GM19351 (cell line): ENCODE results near the gene ARHGDIA.

Experiments
- ATAC-seq: cut with Tn5 transposase; IDR thresholded peaks from one replicate; pipeline ENCODE4 v1.9.1; 2021; ENCODE audit warnings: mild to moderate bottlenecking, moderate library complexity; ENCODE audit not compliant: unreplicated experiment

ARHGDIA gene

DNA sequence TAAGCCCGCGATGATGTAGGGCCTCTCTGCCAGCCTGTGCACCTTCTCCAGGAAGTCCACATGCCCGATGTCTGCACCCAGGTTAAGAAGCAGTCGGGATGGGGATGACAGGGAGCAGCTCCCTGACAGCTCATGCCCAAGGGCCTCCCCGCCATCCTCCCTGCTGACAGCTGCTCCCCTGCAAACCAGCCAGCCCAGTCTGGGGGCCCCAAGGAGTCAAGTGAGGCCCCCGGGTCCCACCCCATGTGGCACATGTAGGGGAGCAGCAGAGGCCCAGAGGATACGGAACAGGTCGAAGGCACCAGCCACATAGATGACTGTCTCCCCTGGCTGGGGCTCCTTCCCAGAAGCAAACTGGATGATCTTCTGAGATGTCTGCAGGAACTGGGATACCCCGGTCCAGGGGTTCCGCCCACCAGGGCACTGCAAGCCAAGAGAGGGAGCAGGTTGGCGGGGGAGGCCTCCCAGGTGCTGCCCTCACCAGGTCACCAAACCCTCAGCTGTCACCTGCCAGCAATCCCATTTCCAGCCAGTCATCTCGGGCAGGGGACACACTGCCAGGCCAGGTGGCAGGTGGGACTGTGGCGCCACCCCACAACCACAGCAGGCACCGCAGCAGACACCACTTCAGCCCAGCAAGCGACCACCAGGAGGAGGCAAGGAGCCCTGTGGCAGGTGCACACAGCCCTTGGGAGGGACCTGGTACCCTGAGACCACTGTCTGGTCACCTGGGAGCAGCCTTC, 35.5 kb upstream of the ARHGDIA start:
- ATAC-seq = no peak

DNA sequence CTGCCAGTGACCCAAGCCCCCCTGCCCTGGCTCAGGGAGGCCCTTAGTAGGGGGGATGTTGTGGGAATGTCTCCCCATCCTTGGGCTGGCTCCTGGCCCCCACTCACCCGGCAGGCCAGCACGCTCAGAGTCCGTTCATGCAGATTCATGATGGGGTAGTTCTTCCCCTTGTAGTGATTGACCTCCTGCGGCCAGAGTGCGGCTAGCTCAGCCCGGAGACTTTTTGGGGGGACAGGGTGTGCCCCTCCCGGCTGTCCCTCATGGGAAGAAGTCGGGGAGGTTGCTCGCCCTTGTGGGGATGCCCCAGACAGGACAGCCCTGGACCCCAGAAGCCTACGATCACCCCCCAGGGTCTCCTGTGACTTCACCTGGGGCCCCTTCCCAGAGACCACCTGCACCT, 34.9 kb upstream of the ARHGDIA start:
- no peak for ATAC-seq

DNA sequence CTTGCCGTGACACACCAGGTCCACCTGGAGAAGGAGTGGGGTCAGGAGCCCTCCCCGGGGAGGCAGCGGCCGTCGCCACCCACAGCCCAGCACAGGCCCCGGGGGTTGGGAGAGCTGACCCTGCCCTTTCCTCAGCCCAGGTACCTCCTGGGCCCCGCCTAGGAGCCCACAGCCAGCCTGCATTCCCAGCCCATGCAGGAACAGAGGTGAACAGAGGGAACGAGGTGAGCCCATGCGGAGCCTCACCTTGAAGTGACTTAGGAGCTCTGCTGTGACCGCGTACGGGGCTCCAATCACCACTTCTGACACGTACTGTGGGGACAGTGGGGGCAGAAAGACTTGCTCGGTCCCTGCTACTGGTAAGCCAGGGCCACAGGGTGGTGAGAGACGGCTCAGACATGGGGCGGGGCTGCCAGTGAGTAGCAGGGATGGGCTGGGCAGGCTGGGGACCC, 34.3 kb upstream of the ARHGDIA start:
- no peak for ATAC-seq

- no peak for ATAC-seq
These were observed 33.7 kb upstream of the ARHGDIA start for GRCh38 chr17:81904600-81905423.

GRCh38 chr17:81903896-81904599, 32.9 kb upstream of the ARHGDIA start:
- no peak for ATAC-seq

DNA sequence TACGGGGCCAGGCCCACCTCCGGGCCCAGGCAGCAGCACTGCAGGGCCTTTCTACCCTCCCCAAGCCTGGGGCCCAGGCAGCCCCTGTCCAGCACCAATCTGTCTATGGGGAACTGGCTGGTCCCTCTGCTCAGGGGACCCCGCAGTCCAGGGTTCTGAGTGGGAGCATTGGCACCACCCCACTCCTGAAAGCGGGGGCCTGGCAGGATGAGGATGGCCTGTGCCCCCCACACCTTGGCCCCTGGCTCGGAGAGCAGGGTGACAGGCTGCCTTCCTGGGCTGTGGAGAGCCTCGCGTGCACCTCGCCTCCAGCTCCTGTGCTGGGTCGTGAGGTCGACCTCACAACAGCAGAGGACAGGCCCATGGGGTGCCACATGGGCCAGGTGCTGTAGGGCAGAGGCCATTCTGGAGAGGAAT, 32.3 kb upstream of the ARHGDIA start:
- ATAC-seq = no peak

- ATAC-seq = no peak
These were observed 31.7 kb upstream of the ARHGDIA start for GRCh38 chr17:81902653-81903414.

DNA sequence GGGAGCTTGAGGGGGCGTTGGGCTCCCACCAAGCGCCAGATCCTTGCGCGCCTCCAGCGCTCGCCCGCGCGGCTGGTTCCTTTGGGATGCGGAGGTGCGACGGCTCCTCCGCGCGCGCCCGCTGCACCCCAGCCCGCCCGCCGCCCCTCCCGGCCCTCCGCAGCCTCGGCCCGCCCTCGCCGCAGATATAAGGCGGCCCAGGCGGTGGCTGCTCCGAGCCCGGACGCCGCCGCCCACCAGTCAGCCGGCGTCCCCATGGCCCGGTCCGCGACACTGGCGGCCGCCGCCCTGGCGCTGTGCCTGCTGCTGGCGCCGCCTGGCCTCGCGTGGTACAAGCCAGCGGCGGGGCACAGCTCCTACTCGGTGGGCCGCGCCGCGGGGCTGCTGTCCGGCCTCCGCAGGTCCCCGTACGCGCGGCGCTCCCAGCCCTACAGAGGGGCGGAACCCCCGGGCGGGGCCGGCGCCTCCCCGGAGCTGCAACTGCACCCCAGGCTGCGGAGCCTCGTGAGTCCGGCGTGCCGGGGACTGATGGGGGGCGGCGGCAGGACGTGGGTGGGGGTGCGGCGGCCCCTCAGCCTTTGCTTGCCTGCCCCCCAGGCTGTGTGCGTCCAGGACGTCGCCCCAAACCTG, 31.0 kb upstream of the ARHGDIA start, which contains the start of gene NPB:
Gene NPB, plus strand, starts transcription at position 216 of the 630 bp plus-strand sequence. Its CDS starts 40 bp downstream, at position 256.
- no peak for ATAC-seq

DNA sequence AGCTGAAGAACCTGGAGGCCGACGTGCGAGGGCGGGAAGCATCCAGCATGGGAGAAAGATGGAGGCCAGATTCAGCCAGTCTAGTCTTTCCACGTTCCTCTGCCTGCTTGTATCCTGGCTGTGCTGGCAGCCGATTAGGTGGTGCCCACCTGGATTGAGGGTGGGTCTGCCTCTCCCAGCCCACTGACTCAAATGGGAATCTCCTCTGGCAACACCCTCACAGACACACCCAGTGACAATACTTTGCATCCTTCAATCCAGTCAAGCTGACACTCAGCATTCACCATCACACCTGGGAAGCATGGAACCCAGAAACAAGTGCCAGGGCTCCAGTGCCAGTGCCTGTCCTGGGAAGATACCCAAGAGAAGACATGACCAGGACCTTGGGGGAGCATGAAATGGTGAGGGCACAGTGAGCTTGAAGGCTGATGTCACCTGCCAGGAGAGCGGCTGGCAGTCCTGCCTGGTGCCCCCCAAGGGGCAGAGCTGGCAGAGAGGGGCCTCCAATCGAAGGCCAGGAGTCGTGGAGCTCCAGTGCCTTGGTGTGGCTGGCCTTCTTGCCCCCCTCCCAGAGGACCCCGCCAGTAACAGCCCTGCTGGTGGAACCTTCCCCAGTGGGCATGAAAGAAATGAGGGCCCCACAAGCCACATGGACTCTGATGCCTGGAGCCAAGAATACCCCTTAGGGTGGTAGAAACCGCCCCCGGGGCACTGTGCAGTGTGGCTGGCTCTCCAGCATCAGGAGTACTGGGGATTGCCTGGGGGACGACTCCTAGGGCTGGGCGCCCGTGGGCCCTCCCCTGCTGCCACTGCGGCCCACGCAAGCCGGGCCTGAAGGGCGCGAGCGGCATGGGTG, 30.3 kb upstream of the ARHGDIA start:
- ATAC-seq = no peak

DNA sequence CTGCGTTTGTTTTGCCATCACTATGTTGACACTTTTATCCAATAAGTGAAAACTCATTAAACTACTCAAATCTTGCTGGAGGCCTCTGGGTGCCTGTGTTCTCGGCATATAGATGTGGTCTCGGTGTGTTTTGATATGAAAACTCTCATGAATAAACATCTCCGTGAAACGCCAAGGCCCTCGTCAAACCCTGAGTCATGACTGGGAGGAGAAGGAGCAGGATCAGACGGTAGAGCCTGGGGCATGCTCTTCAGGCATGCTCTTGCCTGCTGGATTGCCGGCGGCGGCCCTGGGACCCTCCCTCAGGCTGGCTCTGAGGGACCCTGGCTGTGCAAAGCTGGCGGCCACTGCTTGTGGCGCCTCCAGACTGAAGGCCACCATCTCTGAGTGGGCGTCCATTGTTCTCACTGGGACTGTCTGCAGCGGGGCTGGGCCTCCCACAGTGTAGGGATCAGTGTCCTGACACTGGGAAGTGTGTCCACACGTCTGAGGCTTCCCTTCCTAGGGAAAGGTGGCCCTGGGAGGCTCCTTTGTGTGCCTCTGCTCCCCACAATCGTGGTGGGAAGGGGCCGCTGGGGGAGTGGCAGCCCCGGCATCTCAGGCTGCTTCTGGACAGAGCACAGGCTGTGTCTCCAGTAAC, 29.2 kb upstream of the ARHGDIA start:
- no peak for ATAC-seq

- no peak for ATAC-seq
These were observed 28.5 kb upstream of the ARHGDIA start for GRCh38 chr17:81899514-81900166.

DNA sequence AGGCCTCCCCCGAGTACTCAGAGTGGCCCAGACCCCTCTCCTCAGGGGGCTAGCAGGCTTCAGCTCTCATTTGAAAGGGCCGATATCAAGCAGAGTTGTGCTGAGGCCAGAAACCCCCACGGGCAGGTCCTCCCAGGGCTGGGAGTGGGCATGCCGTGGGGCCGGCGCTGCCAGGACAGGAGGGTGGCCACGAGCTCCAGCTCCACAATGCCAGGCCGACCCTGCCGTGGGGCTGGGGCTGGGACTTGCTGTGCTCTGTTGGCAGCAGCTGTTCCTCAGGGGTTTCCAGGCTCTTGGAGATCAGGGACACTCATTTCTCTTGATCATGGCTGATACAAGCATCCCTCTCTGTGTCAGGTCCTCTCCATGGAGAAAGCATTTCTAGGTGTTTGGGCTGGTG, 27.7 kb upstream of the ARHGDIA start:
- ATAC-seq = no peak

DNA sequence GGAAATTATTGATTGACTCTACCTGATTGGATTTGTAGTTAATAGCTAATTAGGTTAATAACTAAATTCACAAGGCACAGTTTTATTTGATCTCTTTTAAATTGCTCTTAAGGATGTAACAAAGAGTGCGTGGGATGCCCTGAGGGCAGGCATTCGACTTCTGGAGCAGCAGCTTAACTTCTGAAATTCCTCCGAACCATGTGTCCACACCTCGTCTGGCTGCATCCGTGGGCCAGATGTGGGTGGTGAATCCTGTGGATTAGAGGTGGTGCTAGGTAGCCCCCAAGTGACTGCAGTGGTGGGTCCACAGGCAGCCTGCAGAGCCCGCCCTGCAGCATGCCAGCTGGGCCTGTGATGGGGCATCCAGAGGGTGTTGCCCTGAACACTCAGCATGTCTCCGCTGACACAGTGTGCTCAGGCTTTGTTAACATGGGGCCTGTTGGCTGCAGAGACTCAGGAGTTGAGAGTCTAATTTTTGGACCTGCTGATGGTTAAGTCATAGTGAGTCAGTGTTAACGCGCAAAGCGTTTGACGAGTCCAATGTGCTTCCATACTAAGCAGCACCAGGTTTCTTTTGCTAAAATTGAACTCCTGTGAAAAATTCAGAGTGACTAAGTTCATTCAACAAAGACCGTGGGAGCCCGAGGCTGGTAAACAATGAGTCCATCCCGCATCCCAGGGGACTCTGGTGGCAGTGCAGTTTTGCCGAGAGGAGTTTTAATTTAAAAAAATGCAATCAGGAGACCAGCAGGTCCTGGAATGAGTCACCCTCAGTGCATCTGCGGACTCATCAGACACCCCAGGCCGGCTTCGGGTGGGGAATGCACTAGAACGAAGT, 27.1 kb upstream of the ARHGDIA start:
- ATAC-seq = no peak

- ATAC-seq = no peak
These were observed 24.3 kb upstream of the ARHGDIA start for GRCh38 chr17:81895400-81895799.

DNA sequence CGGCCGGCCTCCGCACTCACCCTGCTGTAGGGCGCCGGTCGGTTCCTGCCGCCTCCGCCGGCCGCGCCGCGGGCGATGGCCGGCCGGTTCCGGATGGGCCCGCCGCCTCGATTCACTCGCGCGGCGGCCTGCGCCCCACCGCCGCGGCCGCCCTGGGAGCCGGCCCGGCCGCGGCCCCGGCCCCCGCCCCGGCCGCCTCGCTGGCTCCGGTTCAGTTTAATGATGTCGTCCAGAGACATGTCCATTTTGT, 20.1 kb upstream of the ARHGDIA start:
- peak; percentile 2 for ATAC-seq

DNA sequence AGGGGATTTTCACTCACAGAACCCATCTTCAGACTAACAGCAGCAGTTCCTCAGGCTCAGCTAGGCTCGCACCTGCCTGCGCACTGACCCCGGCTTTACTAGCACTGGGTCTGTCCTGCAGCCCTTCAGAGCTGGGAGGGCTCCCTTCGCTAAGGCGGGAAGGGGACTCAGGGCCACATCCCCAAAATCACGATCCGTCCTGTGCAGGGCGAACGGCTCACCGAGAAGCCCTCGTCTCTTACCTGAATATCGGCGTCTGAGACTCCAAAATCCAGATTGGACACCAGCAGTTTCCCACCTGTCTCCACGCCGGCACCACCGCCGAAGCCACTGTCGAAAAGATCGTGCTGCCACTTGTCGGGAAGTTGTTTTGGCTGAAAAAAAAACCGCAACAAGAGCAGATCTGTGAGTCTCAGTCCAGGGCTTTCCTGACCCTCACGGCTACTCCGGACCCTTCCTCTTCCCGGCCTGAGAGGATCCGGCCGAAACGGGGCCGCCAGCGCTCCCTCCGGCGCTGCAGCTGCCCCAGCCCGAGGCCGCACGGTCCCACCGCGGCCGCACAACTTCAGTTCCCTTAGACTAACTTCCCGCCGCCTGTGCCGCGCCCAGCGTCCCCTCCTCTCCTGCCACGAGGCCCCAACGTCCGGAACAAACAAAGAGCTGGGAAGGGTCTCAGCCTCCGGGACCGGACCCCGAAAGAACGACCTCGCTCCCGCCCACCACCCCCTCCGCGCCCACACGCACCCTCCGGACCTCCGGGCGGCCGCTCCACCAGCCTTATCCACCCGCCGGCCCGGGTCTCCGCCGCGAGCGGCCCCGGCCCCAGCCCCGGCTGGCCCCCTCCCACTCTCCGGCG, 19.5 kb upstream of the ARHGDIA start:
- no peak for ATAC-seq

- ATAC-seq = no peak
These were observed 18.5 kb upstream of the ARHGDIA start for GRCh38 chr17:81889602-81890001.
